SK-N-SH (cell line): ENCODE results near the gene LIPH. TPM values are rescaled to one million over a fixed set of nuclear protein-coding genes. Genes with fewer than 3 reads are reported as not detected.

Experiments used
- CTCF ChIA-PET: fragments of 300-600, 350-600 bp; formaldehyde crosslinking; extraction: SDS; loops from one replicate; lab custom pipeline; 2021; lab: Yijun Ruan, JAX
- POLR2A ChIA-PET: fragments of 350-600 bp; sonication (Branson Sonifier 250); formaldehyde crosslinking; extraction: SDS; loops from one replicate; lab custom pipeline; 2020; ENCODE audit warnings: antibody characterized with exemption, inconsistent platforms; lab: Yijun Ruan, JAX
- DNase-seq: peaks from one replicate; pipeline ENCODE4 v3.0.0; 2012
- H2AFZ ChIP-seq: fragments of 200-600 bp; sonication (generic); 2 replicates; pipeline ENCODE4 v1.8.1; 2016; ENCODE audit warnings: antibody characterized with exemption, mild to moderate bottlenecking, low read depth
- H3F3A ChIP-seq: fragments of 200-600 bp; sonication (generic); replicated peaks from 2 replicates; pipeline ENCODE3; 2016; ENCODE audit warnings: antibody characterized with exemption, mild to moderate bottlenecking; ENCODE audit not compliant: insufficient read depth
- H3K27ac ChIP-seq, 2 experiments: fragments of 200-500 bp in 1 of 2; fragments of 200-600 bp in 1 of 2; sonication (Bioruptor generic) in 1 of 2; sonication (generic), shearing (Covaris generic) in 1 of 2; 2 replicates each; pipeline versions ENCODE4 v1.5.1 to v1.6.1; 2014 to 2016; ENCODE audit warnings: low read depth in 2 of 2, inconsistent platforms in 1 of 2, low read length in 1 of 2, mild to moderate bottlenecking in 1 of 2, mixed read lengths in 1 of 2
- H3K27me3 ChIP-seq: fragments of 200-600 bp; sonication (generic), shearing (Covaris generic); 2 replicates; pipeline ENCODE4 v1.6.1; 2016; ENCODE audit warnings: mixed run types; ENCODE audit not compliant: insufficient read depth
- H3K36me3 ChIP-seq, 2 experiments: fragments of 200-500 bp in 1 of 2; fragments of 200-600 bp in 1 of 2; sonication (Bioruptor generic) in 1 of 2; sonication (generic) in 1 of 2; replicated peaks in 1 of 2; 2 replicates each; pipeline versions ENCODE3 to v1.5.1; 2014 to 2016; ENCODE audit warnings: low read length in 1 of 2, mild to moderate bottlenecking in 1 of 2; ENCODE audit not compliant: insufficient read depth in 2 of 2, control insufficient read depth in 1 of 2
- H3K4me1 ChIP-seq, 2 experiments: fragments of 200-500 bp in 1 of 2; fragments of 200-600 bp in 1 of 2; sonication (Bioruptor generic) in 1 of 2; sonication (generic), shearing (Covaris generic) in 1 of 2; 2 replicates each; pipeline versions ENCODE4 v1.5.1 to v1.6.1; 2014 to 2016; ENCODE audit warnings: low read depth in 1 of 2, low read length in 1 of 2, mixed run types in 1 of 2; ENCODE audit not compliant: insufficient read depth in 2 of 2, control insufficient read depth in 1 of 2
- H3K4me2 ChIP-seq: fragments of 200-600 bp; sonication (generic), shearing (Covaris generic); 2 replicates; pipeline ENCODE4 v1.6.1; 2017; ENCODE audit warnings: mixed run types
- H3K4me3 ChIP-seq, 2 experiments: fragments of 200-500 bp in 1 of 2; fragments of 200-600 bp in 1 of 2; sonication (Bioruptor generic) in 1 of 2; sonication (generic), shearing (Covaris generic) in 1 of 2; 2 replicates each; pipeline versions ENCODE4 v1.5.1 to v1.8.1; 2014 to 2016; ENCODE audit warnings: low read depth in 2 of 2, inconsistent platforms in 1 of 2, low read length in 1 of 2, mild to moderate bottlenecking in 1 of 2, mixed read lengths in 1 of 2, moderate library complexity in 1 of 2
- H3K79me2 ChIP-seq: fragments of 200-600 bp; sonication (generic); 2 replicates; pipeline ENCODE4 v1.8.1; 2017; ENCODE audit warnings: mild to moderate bottlenecking; ENCODE audit not compliant: insufficient read depth
- H3K9ac ChIP-seq: fragments of 200-600 bp; sonication (generic); 2 replicates; pipeline ENCODE4 v1.6.1; 2017; ENCODE audit warnings: mixed run types
- H3K9me2 ChIP-seq: fragments of 200-600 bp; sonication (generic); 2 replicates; pipeline ENCODE4 v1.6.1; 2017; ENCODE audit warnings: mixed run types
- H3K9me3 ChIP-seq: fragments of 200-600 bp; sonication (generic); 2 replicates; pipeline ENCODE4 v1.6.1; 2017; ENCODE audit warnings: mixed run types, mild to moderate bottlenecking, moderate library complexity
- H4K20me1 ChIP-seq: fragments of 200-600 bp; sonication (generic); 2 replicates; pipeline ENCODE4 v1.6.1; 2017; ENCODE audit warnings: mild to moderate bottlenecking, mixed run types; ENCODE audit not compliant: insufficient read depth
- CHD2 ChIP-seq: fragments of 150-350 bp; IDR thresholded peaks from 2 replicates; pipeline ENCODE4 v1.6.1; 2018; ENCODE audit warnings: low read length; ENCODE audit not compliant: partially characterized antibody
- EZH2phosphoT487 ChIP-seq: fragments of 200-600 bp; sonication (generic); IDR thresholded peaks from 2 replicates; pipeline ENCODE4 v1.6.1; 2017; ENCODE audit warnings: low read depth, mixed run types, mild to moderate bottlenecking, antibody characterized with exemption, moderate library complexity, borderline replicate concordance
- FOXJ3 ChIP-seq: sonication (generic); formaldehyde crosslinking; IDR thresholded peaks from 2 replicates; pipeline ENCODE4 v1.5.1; 2020; ENCODE audit warnings: mild to moderate bottlenecking, missing genetic modification reagents
- FOXM1 ChIP-seq: IDR thresholded peaks from 2 replicates; pipeline ENCODE4 v1.4.0; 2012; ENCODE audit warnings: low read depth, mild to moderate bottlenecking
- GATA2 ChIP-seq: sonication (generic); formaldehyde crosslinking; IDR thresholded peaks from 2 replicates; pipeline ENCODE4 v1.5.0; 2020; ENCODE audit warnings: mild to moderate bottlenecking, missing genetic modification reagents
- IRF3 ChIP-seq: fragments of 150-350 bp; IDR thresholded peaks from 2 replicates; pipeline ENCODE4 v1.6.1; 2016; ENCODE audit warnings: mild to moderate bottlenecking, low read depth, low read length
- JUND ChIP-seq: IDR thresholded peaks from 2 replicates; pipeline ENCODE4 v1.4.0; 2012
- MEF2A ChIP-seq: IDR thresholded peaks from 2 replicates; pipeline ENCODE4 v1.4.0; 2012; ENCODE audit warnings: low read depth, borderline replicate concordance
- NFIC ChIP-seq: IDR thresholded peaks from 2 replicates; pipeline ENCODE4 v1.4.0; 2012; ENCODE audit warnings: borderline replicate concordance
- NRF1 ChIP-seq: IDR thresholded peaks from 2 replicates; pipeline ENCODE4 v1.6.1; 2012; ENCODE audit warnings: low read depth, mild to moderate bottlenecking, low read length
- POLR2AphosphoS5 ChIP-seq: IDR thresholded peaks from 2 replicates; pipeline ENCODE4 v1.6.1; 2012; ENCODE audit warnings: low read depth, low read length
- RAD21 ChIP-seq: IDR thresholded peaks from 2 replicates; pipeline ENCODE4 v1.6.1; 2012; ENCODE audit warnings: mild to moderate bottlenecking, low read length
- RXRA ChIP-seq: IDR thresholded peaks from 2 replicates; pipeline ENCODE4 v1.4.0; 2012; ENCODE audit warnings: low read depth, mild to moderate bottlenecking, borderline replicate concordance
- SIN3A ChIP-seq: IDR thresholded peaks from 2 replicates; pipeline ENCODE4 v1.6.1; 2012; ENCODE audit warnings: low read depth, mild to moderate bottlenecking, low read length, moderate library complexity, borderline replicate concordance
- TAF1 ChIP-seq: IDR thresholded peaks from 2 replicates; pipeline ENCODE4 v1.6.1; 2012; ENCODE audit warnings: low read depth, mild to moderate bottlenecking, low read length, moderate library complexity, borderline replicate concordance
- TCF12 ChIP-seq: IDR thresholded peaks from 2 replicates; pipeline ENCODE4 v1.4.0; 2012
- WGBS: methylation state at CpG from one replicate; pipeline ENCODE4 v1.1.6; 2017; ENCODE audit warnings: low lambda C conversion rate; 5-methylcytosine and 5-hydroxymethylcytosine counted together
- polyA plus RNA-seq, 3 experiments: library from polyadenylated mRNA; depleted of rRNA; stranded (reverse); fragments of >200 nt; gene quantifications; 2 replicates each; pipeline ENCODE4 v1.2.3, GENCODE V29; 2012
- TF ChIP-seq, protein P1 (sequence below): IDR thresholded peaks from 2 replicates; pipeline ENCODE4 v1.6.1; 2012; ENCODE audit warnings: mild to moderate bottlenecking, low read depth, low read length, moderate library complexity
- TF ChIP-seq, protein P2 (sequence below): IDR thresholded peaks from 2 replicates; pipeline ENCODE4 v1.4.0; 2012; ENCODE audit warnings: low read depth
- TF ChIP-seq, protein P3 (sequence below): IDR thresholded peaks from 2 replicates; pipeline ENCODE4 v1.4.0; 2012; ENCODE audit warnings: low read depth, borderline replicate concordance

LIPH gene
- polyA plus RNA-seq, 1 of the 3 experiments (the other 2 are of a cell fraction) = not detected

GRCh38 chr3:185504636-185505035, 47.8 kb downstream of the LIPH start:
- H4K20me1 ChIP-seq = no peaks in the 10 kb centered on the region
- no peak for DNase-seq
- POLR2A ChIA-PET = no interaction called here
- no peaks in the 10 kb centered on the region for H3K9me3 ChIP-seq
- 31% methylated on average over 3 of the region's 3 CpGs for WGBS
- H3K4me2 ChIP-seq = no peak overlapping the region
- H3K9me2 ChIP-seq = no peaks in the 10 kb centered on the region
- no peaks in the 10 kb centered on the region for H3K27me3 ChIP-seq
- H3K9ac ChIP-seq = no peak overlapping the region
- H3K27ac ChIP-seq = no peak overlapping the region
- no peaks in the 10 kb centered on the region for H3K36me3 ChIP-seq
- H3K79me2 ChIP-seq = no peaks in the 10 kb centered on the region
- no peaks in the 10 kb centered on the region for H3K4me1 ChIP-seq
- H2AFZ ChIP-seq = no peak overlapping the region
- TF ChIP-seq, protein P1, sequence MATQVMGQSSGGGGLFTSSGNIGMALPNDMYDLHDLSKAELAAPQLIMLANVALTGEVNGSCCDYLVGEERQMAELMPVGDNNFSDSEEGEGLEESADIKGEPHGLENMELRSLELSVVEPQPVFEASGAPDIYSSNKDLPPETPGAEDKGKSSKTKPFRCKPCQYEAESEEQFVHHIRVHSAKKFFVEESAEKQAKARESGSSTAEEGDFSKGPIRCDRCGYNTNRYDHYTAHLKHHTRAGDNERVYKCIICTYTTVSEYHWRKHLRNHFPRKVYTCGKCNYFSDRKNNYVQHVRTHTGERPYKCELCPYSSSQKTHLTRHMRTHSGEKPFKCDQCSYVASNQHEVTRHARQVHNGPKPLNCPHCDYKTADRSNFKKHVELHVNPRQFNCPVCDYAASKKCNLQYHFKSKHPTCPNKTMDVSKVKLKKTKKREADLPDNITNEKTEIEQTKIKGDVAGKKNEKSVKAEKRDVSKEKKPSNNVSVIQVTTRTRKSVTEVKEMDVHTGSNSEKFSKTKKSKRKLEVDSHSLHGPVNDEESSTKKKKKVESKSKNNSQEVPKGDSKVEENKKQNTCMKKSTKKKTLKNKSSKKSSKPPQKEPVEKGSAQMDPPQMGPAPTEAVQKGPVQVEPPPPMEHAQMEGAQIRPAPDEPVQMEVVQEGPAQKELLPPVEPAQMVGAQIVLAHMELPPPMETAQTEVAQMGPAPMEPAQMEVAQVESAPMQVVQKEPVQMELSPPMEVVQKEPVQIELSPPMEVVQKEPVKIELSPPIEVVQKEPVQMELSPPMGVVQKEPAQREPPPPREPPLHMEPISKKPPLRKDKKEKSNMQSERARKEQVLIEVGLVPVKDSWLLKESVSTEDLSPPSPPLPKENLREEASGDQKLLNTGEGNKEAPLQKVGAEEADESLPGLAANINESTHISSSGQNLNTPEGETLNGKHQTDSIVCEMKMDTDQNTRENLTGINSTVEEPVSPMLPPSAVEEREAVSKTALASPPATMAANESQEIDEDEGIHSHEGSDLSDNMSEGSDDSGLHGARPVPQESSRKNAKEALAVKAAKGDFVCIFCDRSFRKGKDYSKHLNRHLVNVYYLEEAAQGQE = no peak
- no peak for TF ChIP-seq MEF2A
- no peak for TF ChIP-seq TAF1
- TF ChIP-seq RXRA = no peak
- TF ChIP-seq NFIC = no peak
- TF ChIP-seq, protein P2, sequence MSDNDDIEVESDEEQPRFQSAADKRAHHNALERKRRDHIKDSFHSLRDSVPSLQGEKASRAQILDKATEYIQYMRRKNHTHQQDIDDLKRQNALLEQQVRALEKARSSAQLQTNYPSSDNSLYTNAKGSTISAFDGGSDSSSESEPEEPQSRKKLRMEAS = no peak
- TF ChIP-seq GATA2 (CRISPR knock-in tag) = no peak
- no peak for TF ChIP-seq CHD2
- TF ChIP-seq EZH2phosphoT487 = no peak
- no peak for TF ChIP-seq RAD21
- TF ChIP-seq SIN3A = no peak
- TF ChIP-seq FOXM1 = no peak
- TF ChIP-seq FOXJ3 (CRISPR knock-in tag) = no peak
- no peak for TF ChIP-seq TCF12
- TF ChIP-seq NRF1 = no peak
- no peak for TF ChIP-seq IRF3
- TF ChIP-seq, protein P3, sequence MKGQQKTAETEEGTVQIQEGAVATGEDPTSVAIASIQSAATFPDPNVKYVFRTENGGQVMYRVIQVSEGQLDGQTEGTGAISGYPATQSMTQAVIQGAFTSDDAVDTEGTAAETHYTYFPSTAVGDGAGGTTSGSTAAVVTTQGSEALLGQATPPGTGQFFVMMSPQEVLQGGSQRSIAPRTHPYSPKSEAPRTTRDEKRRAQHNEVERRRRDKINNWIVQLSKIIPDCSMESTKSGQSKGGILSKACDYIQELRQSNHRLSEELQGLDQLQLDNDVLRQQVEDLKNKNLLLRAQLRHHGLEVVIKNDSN = no peak
- no peak for TF ChIP-seq JUND
- no peak for TF ChIP-seq POLR2AphosphoS5
- TF ChIP-seq, all 33 proteins: peak for 0
- CTCF ChIA-PET = no interaction called here
- no peak overlapping the region for H3K4me3 ChIP-seq
- H3F3A ChIP-seq = no peaks in the 10 kb centered on the region
